ENCODE data around the gene LIN28A.

LIN28A gene

DNA sequence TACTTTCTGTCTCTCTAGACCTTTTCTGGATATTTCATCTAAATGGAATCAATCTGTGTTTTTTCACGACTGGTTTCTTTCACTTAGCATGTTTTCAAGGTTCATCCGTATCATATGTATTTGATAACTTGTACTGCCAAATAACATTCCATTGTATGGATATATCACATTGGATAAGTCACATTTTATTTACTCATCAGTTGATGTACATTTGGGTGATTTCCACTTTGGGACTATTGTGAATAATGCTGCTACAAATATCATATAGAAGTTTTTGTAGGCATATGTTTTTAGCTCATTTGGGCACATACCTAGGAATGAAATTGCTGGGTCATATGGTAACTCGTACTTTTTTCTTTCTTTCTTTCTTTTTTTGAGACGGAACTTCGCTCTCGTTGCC is 68.4 kb downstream of the LIN28A start:
- no peak for DNase-seq (ENCODE audit: low read depth in 1 of 2, low spot score in 1 of 2)

All from activated T-helper 1 cell treated with anti-CD3 and anti-CD28 coated beads, Interleukin-2, amount 50 U/mL, for 16 hours (primary cell).